Sigmoid colon (tissue), 4 donors: ENCODE results near the gene SAA4.

Experiments
- CTCF ChIP-seq, 4 experiments: fragments of 450-650 bp in 3 of 4; fragments of 200-600 bp in 1 of 4; IDR thresholded peaks; one replicate each; pipeline ENCODE4 v1.5.1; 2016 to 2019; ENCODE audit warnings: antibody characterized with exemption in 4 of 4, mild to moderate bottlenecking in 3 of 4, moderate library complexity in 2 of 4
- EP300 ChIP-seq, 4 donors: sonication (generic); formaldehyde crosslinking; IDR thresholded peaks; one replicate each; pipeline ENCODE4 v1.6.1; 2017; ENCODE audit warnings: antibody characterized with exemption in 4 of 4

GRCh38 chr11:18229501-18229900 is 7.1 kb downstream of the SAA4 start:
- TF ChIP-seq CTCF (IDR thresholded peaks at IDR 0.05): no peak
- TF ChIP-seq EP300 (IDR thresholded peaks at IDR 0.05): no peak
